ENCODE data around the gene TEX12.
"Not testable (repeated sequence)": the region's sequence is repeated elsewhere in the genome, so short reads cannot be mapped to it uniquely, and the experiment has no call there.

Gene TEX12

GRCh38 chr11:112165049-112165448, 2.1 kb upstream of the TEX12 start:
- no peak for DNase-seq

- DNase-seq: peak; percentile 58
Measured at GRCh38 chr11:112166562-112166961, 610 bp upstream of the TEX12 start.

- no peak for DNase-seq
Measured at GRCh38 chr11:112172362-112172994, 5.3 kb downstream of the TEX12 start.

GRCh38 chr11:112173152-112173551, 6.0 kb downstream of the TEX12 start:
- no peak for DNase-seq

GRCh38 chr11:112174789-112175598, 7.8 kb downstream of the TEX12 start, which contains the start of gene BCO2:
Gene BCO2 (plus strand): TSS chr11:112175512. CDS start chr11:112175602, 90 bp downstream.
- DNase-seq: peak; percentile 78

- no peak for DNase-seq
Measured at GRCh38 chr11:112175599-112175952, 8.4 kb downstream of the TEX12 start.

GRCh38 chr11:112176077-112176476, 8.9 kb downstream of the TEX12 start:
- no peak for DNase-seq

- no peak for DNase-seq
Measured at GRCh38 chr11:112177589-112177988, 10.4 kb downstream of the TEX12 start.

- DNase-seq: no peak
Measured at GRCh38 chr11:112178428-112178827, 11.3 kb downstream of the TEX12 start.

GRCh38 chr11:112178936-112179335, 11.8 kb downstream of the TEX12 start:
- DNase-seq: no peak

- peak; percentile 77 for DNase-seq
Measured at GRCh38 chr11:112179601-112180000, 12.4 kb downstream of the TEX12 start.

GRCh38 chr11:112182867-112183266, 15.7 kb downstream of the TEX12 start:
- no peak for DNase-seq

- DNase-seq: no peak
Measured at GRCh38 chr11:112185883-112186282, 18.7 kb downstream of the TEX12 start.

GRCh38 chr11:112186304-112186703, 19.1 kb downstream of the TEX12 start:
- DNase-seq: no peak

GRCh38 chr11:112195113-112195512, 27.9 kb downstream of the TEX12 start:
- DNase-seq: not testable (repeated sequence)

GRCh38 chr11:112195951-112196351, 28.8 kb downstream of the TEX12 start:
- DNase-seq: no peak

GRCh38 chr11:112196519-112197087, 29.4 kb downstream of the TEX12 start:
- DNase-seq: no peak

- not testable (repeated sequence) for DNase-seq
Measured at GRCh38 chr11:112199101-112199500, 31.9 kb downstream of the TEX12 start.

GRCh38 chr11:112200252-112200651, 33.1 kb downstream of the TEX12 start:
- DNase-seq: no peak

- no peak for DNase-seq
Measured at GRCh38 chr11:112206071-112206470, 38.9 kb downstream of the TEX12 start.

- peak; percentile 43 for DNase-seq
Measured at GRCh38 chr11:112210890-112211289, 43.7 kb downstream of the TEX12 start.

GRCh38 chr11:112211536-112211935, 44.4 kb downstream of the TEX12 start:
- DNase-seq: no peak

- no peak for DNase-seq
Measured at GRCh38 chr11:112212290-112212689, 45.1 kb downstream of the TEX12 start.

- no peak for DNase-seq
Measured at GRCh38 chr11:112212710-112213109, 45.5 kb downstream of the TEX12 start.
